Non-pigmented ciliary epithelial cell (primary cell): ENCODE measurements around the gene ZDHHC9.

Source experiments
- DNase-seq: peaks from one replicate; pipeline ENCODE4 v3.0.0-alpha.2; 2010; ENCODE audit warnings: low read depth

The ZDHHC9 gene

GRCh38 chrX:129763666-129764065 lies 80.0 kb downstream of the ZDHHC9 start:
- DNase-seq, result no peak

GRCh38 chrX:129762448-129762847 lies 81.2 kb downstream of the ZDHHC9 start:
- DNase-seq, result no peak

GRCh38 chrX:129761596-129761995 lies 82.1 kb downstream of the ZDHHC9 start:
- DNase-seq, result no peak

- no peak for DNase-seq
Measured at GRCh38 chrX:129760981-129761380, 82.7 kb downstream of the ZDHHC9 start.

GRCh38 chrX:129760155-129760554 lies 83.5 kb downstream of the ZDHHC9 start:
- DNase-seq, result no peak

GRCh38 chrX:129759576-129760061 lies 84.1 kb downstream of the ZDHHC9 start:
- peak; percentile 51 for DNase-seq

- DNase-seq, result no peak
Measured at GRCh38 chrX:129755779-129756650, 87.7 kb downstream of the ZDHHC9 start.

GRCh38 chrX:129754056-129755024 lies 89.3 kb downstream of the ZDHHC9 start:
- DNase-seq, result no peak
